Hindlimb muscle (tissue), 1 donor: ENCODE data around the gene SRP14. TPM values are rescaled to one million over a fixed set of nuclear protein-coding genes. Genes with fewer than 3 reads are reported as not detected.

Experiments
- polyA plus RNA-seq: library from polyadenylated mRNA; unstranded; fragments of 120-200 nt; gene quantifications from one replicate; pipeline ENCODE4 v1.2.1, GENCODE V29; 2013; ENCODE audit not compliant: insufficient read length

SRP14 gene
- polyA plus RNA-seq, 1 donor = 306 TPM

Other genes starting within 250 kb of the SRP14 start
- gene GPR176, start 118.9 kb downstream of the SRP14 start, polyA plus RNA-seq = 3.7 TPM
- gene EIF2AK4, start 105.1 kb downstream of the SRP14 start, polyA plus RNA-seq = 33.9 TPM
- gene BMF, start 69.7 kb upstream of the SRP14 start, polyA plus RNA-seq = 12.5 TPM
- 7.8 TPM for gene BUB1B, start 121.9 kb upstream of the SRP14 start, polyA plus RNA-seq
- 0.76 TPM for gene PAK6, start 199.9 kb upstream of the SRP14 start, polyA plus RNA-seq
- gene ANKRD63, start 243.9 kb upstream of the SRP14 start, polyA plus RNA-seq = 0.40 TPM